Fibroblast of skin of left biceps (primary cell): ENCODE results near the gene SIK2.

Experiments used
- DNase-seq, 2 experiments: peaks; one replicate each; pipeline ENCODE4 v3.0.0-alpha.2; 2013; ENCODE audit warnings: low read depth in 2 of 2

Gene SIK2

DNA sequence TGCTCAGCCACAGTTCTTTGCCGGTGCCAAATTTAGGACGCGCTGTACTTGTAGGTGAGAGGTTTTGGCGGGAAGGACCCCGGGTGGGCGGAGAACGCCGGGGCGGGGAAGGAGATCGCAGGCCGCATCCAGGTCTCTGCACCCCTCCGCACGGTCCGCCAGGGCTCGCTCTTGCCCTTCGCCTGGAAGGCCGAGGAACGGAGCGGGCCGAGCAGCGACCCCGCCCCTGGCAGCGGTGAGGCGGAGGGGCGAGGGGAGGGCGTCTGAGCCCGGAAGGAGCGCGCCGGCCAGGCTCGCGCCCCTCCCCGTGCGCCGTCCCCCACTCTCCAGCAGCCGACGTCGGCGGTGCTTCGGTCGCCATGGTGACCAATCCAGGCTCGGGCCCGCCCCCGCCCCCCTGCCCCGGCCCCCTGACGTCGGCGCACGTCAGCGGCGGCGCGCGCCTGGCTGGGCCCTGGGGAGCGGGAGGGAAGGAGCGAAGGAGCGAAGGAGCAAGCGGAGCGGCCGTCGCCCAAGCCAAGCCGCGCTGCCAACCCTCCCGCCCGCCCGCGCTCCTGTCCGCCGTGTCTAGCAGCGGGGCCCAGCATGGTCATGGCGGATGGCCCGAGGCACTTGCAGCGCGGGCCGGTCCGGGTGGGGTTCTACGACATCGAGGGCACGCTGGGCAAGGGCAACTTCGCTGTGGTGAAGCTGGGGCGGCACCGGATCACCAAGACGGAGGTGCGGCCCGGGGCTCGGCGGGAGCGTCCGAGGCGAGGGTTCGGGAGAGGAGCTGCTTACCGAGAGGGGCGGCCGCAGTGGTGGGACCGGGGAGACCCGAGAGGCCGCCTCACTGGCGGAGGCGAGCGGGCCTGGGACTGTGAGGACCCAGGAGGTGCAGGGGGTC is at the start of gene SIK2:
Gene SIK2 (plus strand): TSS at position 471 of the 886 bp plus-strand sequence. CDS start 115 bp downstream, at position 586.
- DNase-seq: peak; percentile 88 to 92

DNA sequence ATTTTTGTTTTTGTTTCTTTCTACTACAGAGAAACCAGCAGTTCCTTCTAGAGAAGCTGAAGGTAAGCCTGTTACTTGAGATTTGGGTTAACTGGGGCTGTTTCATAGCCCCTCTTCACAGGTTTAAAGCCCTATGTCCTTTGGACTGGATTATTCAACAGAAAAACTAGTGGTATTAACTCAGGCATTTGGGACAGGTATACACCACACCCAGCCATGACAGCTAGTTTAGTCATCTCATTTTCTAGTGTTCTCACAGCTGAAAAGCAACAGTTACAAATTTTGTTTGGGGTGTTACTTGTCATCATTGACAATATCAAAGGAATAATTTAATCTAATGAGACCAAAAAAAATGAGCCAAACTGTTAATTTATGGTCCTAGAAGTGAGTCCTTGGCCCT is 47.7 kb upstream of the SIK2 start:
- DNase-seq: no peak

DNA sequence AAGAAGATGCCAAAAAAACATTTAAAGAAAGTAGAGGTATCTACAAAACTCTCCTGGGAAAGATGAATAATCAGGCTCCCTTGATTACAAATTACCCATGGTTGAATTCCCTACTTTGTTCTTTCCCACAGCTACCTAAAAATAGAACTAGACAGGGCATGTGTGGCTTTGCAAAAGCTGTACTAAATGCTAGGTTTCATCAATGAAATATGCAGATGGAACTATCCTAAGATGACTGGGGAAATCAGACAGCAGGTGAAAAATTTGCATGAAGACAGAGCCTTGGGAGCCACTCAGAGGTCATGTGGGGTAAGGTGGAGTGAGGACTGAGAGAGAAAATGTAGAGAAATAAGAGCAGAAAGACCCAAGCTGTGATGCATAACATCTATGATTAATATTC is 47.0 kb upstream of the SIK2 start:
- DNase-seq: no peak

DNA sequence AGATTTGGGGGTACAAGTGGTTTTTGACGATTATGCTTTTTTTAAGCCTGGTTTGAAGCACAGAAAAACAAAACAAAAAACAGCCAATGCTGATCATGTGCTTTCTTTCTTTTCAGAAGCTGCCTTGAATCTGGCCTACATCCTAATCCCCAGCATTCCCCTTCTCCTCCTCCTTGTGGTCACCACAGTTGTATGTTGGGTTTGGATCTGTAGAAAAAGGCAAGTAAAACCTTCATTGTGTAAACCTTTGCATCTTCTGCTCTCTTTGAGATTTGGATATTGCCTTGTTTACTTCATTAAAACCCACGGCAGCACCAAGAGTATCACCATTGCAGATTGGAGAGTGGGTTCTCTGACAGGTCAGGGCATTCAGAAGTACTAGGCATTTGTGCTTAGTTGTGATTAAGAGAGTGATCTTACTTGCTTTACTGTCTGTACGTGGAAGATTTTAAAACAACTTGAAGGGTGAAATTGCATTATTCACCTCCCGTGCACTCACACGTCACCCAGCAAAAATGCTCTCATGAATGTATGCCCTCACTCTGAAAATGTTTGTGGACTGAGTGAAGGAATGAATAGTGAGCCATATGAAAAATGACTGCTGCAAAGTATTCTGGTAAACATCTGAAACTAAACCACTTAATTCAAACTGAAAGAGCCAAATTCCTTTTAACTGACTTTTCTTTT is 44.7 kb upstream of the SIK2 start:
- peak; percentile 97 to 98 for DNase-seq

DNA sequence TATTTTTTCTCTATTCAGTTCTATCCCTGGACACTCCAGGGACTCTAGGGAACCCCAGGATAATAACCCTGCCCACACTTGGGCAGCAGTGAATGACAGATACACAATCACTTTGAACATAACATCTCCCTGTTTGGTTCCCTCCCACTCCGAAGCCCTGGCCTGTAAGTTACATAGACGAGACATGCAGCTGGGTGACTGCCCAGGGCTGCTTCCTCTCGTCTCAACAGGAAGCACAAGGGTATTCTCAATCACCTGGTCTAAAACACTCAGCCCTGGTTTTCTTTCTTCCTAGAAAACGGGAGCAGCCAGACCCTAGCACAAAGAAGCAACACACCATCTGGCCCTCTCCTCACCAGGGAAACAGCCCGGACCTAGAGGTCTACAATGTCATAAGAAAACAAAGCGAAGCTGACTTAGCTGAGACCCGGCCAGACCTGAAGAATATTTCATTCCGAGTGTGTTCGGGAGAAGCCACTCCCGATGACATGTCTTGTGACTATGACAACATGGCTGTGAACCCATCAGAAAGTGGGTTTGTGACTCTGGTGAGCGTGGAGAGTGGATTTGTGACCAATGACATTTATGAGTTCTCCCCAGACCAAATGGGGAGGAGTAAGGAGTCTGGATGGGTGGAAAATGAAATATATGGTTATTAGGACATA is 42.3 kb upstream of the SIK2 start:
- DNase-seq: no peak

DNA sequence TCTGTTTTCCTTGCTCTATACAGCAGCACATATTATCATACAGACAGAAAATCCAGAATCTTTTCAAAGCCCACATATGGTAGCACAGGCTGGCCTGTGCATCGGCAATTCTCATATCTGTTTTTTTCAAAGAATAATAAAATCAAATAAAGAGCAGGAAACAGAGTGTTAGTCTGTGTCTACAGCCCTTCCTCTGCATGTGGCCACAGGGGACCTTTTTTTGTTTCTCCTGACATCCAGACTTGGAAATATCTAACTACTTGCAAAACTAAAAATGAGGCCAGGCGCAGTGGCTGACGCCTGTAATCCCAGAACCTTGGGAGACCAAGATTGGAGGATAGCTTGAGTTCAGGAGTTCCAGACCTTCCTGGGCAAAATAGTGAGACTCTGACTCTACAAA is 41.4 kb upstream of the SIK2 start:
- no peak for DNase-seq

DNA sequence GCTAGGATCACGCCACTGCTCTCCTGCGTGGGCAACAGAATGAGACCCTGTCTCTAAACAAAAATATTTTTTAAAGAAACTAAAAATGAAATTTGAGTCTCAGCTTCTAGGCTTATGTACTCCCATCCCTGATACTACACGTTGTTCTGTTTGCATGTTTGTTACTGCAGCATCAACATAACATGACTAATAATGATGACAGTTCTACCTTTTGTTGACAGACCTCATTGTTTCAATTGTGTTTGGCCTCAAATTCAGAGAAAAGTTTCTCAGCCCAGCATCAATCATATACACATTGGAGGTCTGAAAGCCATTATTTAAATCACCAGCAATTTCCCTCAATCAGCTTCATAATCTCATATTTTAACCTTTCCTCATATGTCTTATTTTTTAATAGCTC is 40.9 kb upstream of the SIK2 start:
- DNase-seq: no peak

DNA sequence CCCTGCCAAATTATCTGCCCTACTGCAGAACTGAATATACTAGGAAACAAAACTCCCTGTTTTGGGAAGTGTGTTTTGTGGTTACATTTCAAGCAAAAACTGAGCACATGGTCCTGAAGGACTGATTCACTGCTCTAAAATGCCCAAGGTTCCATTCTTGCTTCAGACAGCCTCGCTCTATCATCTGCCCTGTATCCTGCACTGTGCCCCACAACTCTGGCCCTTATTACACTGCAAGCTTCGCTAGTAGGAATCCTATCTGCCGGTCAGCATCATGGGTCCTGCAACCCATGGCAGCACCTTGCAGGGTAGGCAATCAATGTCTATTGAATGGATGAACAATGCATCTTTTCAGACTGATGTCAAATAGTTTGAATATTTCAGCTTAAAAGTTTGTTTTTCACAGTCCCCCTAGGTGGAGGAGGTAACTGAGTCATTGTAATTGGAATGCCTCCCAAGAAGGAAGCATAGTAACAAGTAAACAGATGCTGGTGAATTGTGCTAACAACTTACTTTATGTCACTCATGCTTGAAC is 40.4 kb upstream of the SIK2 start:
- DNase-seq: peak; percentile 79 to 85

DNA sequence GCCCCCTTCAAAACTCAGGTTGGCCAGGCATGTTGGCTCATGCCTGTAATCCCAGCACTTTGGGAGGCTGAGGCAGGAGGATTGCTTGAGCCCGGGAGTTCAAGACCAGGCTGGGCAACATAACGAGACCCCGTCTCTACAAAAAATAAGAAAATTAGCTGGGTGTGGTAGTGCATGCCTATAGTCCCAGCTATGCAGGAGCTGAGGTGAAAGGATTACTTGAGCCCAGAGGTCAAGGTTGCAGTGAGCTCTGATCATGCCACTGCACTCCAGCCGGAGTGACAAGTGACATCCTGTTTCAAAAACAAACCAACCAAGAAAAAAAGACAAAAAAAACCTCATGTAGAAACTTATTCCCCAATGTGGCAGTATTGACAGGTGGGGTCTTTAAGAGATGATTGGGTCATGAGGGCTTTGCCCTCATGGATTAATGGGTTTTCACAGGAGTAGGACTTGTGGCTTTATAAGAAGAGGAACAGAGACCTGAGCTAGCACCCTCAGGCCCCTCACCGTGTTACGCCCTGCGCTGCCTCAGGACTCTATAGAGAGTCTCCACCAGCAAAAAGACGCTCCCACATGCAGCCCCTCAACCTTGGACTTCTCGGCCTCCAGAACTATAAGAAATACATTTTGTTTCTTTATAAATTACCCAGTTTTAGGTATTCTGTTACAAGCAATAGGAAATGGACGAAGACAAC is 39.4 kb upstream of the SIK2 start:
- DNase-seq: no peak

DNA sequence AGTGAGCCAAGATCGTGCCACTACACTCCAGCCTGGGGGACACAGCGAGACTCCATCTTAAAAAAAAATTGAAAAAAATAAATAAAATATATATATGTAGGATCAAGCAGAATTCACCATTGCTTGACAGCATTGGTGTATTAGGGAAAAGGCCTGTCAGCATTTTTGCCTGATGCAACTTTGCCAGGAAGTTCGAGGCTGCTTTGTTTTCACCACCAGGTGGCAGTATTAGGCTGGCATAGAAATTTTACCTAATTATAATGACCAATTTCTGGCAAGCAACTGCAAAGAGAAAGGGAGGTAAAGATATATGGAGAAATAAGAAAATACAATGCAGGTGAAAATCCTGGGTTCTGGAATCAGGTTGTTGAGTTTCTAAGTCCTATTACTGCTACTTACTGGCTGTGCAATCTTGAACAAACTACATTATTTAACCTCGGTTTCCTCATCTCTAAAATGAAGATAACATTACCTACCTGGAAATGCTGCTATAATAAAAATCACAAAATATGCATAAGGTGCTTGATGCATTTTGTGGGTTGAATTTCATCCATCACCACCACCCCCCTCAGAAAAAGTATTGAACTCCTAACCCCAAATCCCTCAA is 37.0 kb upstream of the SIK2 start:
- peak in 1 of 2 experiments; percentile 57 for DNase-seq

DNA sequence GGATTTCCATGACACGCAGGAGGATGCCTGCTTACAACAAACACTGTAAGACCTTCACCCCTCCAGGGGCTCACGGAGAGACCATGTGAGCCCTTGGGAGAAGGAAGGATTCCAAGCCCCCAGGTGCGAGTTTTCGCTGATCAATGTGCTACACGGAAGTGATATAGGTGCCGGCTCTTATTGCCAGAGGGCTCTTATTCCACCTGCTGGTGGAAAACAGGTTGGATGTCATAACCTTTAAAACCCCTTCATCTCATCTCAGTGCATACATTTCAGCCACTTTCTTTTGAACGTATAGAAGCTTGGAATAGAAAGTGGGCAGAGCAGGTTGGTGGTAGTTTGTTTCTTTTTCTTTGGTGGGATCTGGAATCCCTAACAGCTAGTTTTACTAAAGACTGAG is 35.9 kb upstream of the SIK2 start:
- no peak for DNase-seq

DNA sequence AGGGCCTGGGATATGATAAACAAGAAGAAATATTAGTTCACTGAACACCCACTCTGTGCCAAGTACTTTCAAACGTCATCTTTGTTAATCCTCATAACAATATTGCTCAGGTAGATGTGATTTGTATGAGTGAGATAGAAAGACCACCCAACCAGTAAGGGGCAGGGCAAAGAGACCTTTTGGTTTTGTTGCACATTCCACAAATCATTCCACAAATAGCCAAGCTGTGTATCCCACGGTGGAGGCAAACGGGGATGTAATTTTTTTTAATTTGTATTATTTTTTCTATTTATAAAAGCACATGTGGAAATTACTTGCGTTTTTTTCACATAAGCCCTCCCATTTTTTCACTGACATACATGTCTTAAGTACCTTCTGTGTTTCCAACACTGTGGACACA is 32.8 kb upstream of the SIK2 start:
- DNase-seq: no peak

DNA sequence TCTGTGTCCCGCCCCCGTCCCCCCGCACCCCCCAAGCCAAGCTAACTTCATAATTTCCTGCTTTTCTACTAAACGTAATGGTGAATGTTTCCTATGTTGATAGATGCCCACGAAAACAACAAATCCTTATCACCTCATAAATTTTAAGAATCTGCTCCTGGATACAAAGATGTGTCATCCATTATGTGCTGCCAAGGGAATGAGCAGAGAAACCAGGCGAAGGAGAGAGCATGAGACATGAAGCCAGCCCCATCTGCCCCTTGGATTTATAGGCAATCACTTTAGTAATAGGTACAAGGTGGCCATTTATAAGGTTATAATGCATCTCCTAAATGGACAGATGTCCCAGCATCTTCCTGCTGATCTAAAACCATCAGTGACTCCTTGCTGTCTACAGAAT is 31.5 kb upstream of the SIK2 start:
- no peak for DNase-seq

DNA sequence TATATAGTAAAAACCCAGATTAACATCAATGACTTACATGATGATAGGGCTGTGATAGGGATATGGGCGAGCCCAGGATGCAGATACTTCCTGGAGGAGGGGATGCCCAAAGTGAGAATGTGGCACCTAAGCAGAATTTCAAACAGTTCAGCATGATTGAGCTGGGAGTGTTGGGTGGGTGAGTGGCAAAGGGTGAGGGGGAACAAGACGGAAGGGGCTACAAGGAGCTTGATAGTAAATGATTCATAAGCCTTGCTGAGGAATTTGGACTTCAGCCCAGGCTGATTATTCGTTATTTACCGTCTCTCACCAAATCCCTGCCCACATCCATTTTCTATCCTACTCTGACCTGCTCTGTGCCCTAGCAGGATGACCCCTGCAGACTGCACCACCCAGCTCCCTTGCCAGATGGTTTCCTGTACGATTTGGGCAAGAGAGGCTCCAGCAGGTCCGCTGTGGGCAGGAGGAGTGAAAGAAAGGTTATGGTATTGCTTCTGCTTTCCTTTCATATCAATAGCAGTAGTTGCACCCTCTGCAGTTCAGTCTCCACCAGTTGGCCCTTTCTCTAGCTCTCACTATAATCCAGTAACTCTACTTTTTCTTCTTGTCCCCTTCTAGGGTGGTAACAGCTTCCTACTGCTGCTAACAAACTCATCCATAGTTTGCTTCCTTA is 30.3 kb upstream of the SIK2 start:
- no peak for DNase-seq

DNA sequence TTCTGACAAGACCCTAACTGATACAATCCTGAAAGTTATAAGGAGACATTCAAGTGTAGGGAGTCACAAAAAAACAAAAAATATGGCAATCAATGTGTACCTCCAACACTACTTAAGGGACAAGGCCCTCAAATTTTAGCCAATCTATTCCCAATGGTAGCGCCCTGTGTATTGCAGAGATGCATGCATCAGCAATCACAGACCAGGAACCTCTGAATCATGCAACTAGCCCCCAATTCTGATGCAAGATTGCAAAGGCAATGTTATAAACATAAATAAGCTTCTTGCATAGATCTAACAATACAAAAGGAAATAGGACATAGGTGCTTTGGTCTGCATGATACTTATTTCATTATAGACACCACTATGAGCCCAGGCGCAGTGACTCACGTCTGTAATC is 29.7 kb upstream of the SIK2 start:
- DNase-seq: no peak

DNA sequence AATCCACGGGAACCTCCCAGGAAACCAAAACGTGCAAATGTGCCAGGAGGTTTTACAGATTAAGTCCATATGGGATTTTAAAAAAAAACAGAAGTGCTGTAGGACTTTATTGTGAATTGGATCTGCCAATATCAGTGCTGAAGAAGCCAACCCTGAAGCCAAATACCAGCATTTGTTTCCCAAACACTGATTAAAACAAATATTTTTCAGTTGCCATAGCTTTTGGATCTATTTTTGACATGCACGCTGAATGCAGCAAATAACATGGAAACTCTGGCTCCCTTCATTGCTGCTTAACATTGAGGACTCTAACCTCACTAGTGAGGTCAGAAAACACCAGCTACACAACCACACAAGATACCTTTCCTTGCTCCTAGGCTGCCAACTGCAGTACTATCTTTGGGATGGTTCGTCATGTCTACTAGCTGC is 28.4 kb upstream of the SIK2 start:
- DNase-seq: no peak

DNA sequence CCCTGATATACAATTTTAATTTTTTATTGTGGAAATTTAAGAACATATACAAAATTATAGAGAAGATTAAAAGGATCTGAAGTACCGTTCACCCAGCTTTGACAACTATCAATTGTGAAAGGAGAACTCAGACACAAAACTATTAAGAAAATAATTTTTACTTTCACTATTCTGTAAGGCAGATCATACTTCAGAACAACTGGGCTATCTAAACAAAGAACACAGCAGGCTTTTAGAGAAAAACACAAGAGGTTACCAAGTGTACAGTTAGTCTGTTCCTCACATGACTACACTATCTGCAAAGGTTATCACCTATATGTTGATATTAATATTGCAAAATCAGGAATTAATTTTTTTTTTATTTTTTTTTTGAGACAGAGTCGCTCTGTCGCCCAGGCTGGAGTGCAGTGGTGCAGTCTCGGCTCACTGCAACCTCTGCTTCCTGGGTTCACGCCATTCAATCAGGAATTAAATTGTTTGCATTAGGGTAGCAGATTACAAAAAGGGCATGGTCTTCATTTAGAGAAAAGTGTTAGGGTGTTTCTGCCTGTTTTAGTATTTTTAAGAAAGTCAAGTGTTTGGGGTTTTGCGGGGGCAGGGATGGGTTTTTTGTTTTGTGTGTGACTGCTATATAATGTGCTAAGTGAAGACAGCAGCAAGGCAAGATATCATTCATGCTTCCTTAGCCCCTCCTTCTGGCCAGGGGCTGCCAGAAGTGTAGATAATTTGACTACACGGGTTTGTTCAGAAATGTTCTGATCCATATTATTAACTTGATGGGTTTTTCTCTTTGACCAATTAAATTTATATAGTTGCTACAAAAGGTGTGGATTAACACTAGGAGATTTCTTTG is 27.6 kb upstream of the SIK2 start:
- DNase-seq: no peak

DNA sequence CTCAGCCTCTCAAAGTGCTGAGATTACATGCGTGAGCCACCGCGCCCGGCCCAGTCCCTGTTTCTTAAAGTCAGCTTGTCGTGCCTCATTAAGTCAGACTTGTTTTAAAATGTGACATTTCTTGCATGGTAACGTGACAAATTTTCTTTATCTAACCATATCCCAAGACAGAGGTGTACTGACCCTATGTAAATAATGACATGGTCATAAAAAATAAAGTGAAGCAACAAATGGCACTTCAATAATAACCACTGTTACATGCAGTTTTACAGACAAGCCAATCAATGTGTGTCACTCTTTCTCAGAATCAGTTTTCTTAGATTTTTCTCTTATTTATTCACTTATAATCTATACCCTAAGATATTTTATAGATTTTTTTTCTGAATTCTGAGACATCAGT is 26.5 kb upstream of the SIK2 start:
- DNase-seq: no peak

DNA sequence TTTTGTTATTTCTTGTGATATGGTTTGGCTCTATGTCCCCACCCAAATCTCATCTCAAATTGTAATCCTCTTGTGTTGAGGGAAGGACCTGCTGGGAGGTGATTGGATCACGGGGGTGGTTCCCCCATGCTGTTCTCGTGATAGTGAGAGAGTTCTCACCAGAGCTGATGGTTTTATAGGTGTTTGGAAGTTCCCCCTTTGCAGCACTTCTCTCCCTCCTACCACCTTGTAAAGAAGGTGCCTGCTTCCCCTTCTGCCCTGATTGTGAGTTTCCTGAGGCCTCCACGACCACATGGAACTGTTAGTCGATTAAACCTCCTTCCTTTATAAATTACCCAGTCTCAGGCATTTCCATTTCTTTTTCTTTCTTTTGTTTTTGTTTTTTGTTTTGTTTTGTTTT is 24.4 kb upstream of the SIK2 start:
- no peak for DNase-seq

DNA sequence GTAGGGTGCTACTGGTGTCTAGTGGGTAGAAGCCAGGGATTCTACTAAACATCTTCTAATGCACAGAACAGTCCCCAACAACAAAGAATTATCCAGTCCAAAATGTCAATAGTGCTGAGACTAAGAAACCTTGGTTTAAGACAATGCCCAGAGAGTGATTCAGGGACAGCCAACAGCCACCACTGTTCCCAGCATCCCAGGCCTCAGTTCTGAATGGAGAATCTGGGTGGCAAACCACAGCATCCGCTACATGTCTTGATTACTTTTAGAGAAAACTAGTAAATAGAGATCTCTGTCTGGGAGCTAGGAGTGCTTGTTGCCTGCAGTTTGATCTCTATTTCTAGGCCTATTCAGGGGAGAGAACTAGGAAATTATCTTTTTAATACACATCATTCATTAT is 20.9 kb upstream of the SIK2 start:
- no peak for DNase-seq
